ENCODE measurements around the gene NRIP2. TPM values are rescaled to one million over a fixed set of nuclear protein-coding genes. Genes with fewer than 3 reads are reported as not detected.
A peak's percentile ranks its signal among the peaks of the same experiment; 100 is the strongest.

NRIP2 gene
- total and polyA plus RNA-seq, 2 experiments from 2014 or later: 0.66 TPM; not detected in 1

DNA sequence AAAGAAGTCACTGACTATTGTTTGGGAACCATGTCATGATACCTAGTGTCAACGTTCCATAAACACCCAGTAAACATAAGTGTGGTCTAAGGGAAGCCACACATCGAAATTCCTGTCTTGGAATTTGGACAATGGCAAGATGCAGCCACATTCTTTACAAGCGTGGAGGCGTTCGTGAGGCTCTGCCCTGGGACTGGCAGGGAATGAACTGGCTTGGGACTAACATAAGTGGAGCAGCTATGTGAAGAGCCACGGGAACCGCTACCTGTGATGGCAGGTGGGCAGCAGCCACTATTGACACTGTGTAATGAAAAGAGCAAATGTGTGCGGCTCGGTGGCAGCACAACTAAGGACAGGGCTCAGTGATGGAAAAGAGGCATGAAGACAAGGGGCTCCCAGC, 10.0 kb upstream of the NRIP2 start:
- TF ChIP-seq JUNB (IDR thresholded peaks at IDR 0.05; ENCODE audit: unreplicated experiment) (no peak), ZNF462 (CRISPR knock-in tag; IDR thresholded peaks at IDR 0.05) (no peak), CREB1 (CRISPR knock-in tag; IDR thresholded peaks at IDR 0.05; ENCODE audit: low read depth) (no peak), POLR2AphosphoS5 (IDR thresholded peaks at IDR 0.05; ENCODE audit: low read depth) (no peak), NANOG (IDR thresholded peaks at IDR 0.05; ENCODE audit: borderline replicate concordance) (no peak)
- TF ChIP-seq, protein P1, sequence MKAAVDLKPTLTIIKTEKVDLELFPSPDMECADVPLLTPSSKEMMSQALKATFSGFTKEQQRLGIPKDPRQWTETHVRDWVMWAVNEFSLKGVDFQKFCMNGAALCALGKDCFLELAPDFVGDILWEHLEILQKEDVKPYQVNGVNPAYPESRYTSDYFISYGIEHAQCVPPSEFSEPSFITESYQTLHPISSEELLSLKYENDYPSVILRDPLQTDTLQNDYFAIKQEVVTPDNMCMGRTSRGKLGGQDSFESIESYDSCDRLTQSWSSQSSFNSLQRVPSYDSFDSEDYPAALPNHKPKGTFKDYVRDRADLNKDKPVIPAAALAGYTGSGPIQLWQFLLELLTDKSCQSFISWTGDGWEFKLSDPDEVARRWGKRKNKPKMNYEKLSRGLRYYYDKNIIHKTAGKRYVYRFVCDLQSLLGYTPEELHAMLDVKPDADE (IDR thresholded peaks at IDR 0.05): no peak
- Histone ChIP-seq H3K79me2 (replicated peaks; ENCODE audit: insufficient read depth) (no peaks in the 10 kb centered on the region), H3K27me3 (ENCODE audit: insufficient read depth) (no peaks in the 10 kb centered on the region), H3K4me3 (no peak overlapping the region), H3K36me3 (ENCODE audit: insufficient read depth) (no peaks in the 10 kb centered on the region), H2AFZ (no peak overlapping the region), H3K4me1 (ENCODE audit: insufficient read depth) (peaks cover 7% of the 10 kb centered on the region; the same call in 1 of the 2 replicates), H3K27ac (ENCODE audit: low read depth) (no peak overlapping the region), H3F3A (replicated peaks; ENCODE audit: low read depth) (no peaks in the 10 kb centered on the region), H4K20me1 (replicated peaks; ENCODE audit: insufficient read depth) (no peaks in the 10 kb centered on the region), H3K9me2 (ENCODE audit: insufficient read depth) (no peaks in the 10 kb centered on the region), H3K4me2 (no peak overlapping the region)
- no peak for ATAC-seq
- H3K4me1 Mint-ChIP-seq: peaks cover 25% of the 10 kb centered on the region
- peak overlapping the region; percentile 17; the same call in 1 of the 2 replicates for H3K27ac Mint-ChIP-seq
- DNase-seq (ENCODE audit: low spot score): no peak
- H3K27me3 Mint-ChIP-seq (ENCODE audit: insufficient read depth, low read depth, poor library complexity): peaks cover 5% of the 10 kb centered on the region
- H3K9me3 Mint-ChIP-seq: no peaks in the 10 kb centered on the region
- H3K4me3 Mint-ChIP-seq: no peak overlapping the region
- peaks cover 1% of the 10 kb centered on the region; the same call in 2 of the 3 replicates for H3K36me3 Mint-ChIP-seq (ENCODE audit: low read depth)

Measured in GM23338 (cell line).